ENCODE measurements around the gene NR0B2. TPM values are rescaled to one million over a fixed set of nuclear protein-coding genes. Genes with fewer than 3 reads are reported as not detected.

Gene NR0B2
- total RNA-seq, 1 experiment from 2014 or later = not detected

DNA sequence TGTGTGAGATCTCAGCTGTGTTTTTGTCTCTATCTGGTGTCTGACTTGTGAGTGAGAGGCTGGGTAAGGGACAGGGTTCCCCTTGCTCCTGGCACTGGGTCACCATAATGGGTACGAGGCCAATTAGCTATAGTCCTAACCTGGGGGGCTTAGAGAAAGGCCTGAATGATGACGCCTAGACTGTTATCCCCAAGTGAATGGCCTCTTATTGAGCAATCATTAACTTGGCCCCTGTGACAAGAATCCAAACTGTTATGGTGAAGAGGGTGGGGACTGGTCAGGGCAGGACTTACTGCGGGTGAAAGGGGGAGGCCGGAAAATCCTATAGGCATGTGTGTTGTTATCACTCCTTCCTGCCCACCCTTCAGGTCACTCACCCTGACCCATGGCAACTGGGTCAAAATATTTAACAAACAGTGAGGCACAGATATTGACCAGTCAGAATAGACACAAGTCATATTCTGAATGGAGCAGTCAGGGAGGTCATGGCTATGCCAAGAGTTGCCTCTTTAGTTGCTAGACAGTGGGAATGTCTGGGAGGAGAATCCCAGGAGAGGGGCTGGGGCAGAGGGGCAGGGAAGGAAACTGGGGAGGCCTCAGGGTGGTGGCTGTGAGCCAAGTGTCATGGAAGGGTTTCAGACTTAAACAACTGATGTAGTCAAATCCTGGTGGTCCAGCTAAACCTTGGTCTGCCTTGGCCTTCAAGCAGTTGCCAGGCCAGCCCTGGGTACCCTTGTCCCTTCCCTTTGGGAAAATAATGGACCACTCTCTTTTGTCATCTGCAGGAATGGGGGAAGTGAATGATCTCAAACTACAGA is 3.2 kb downstream of the NR0B2 start:
- BruUV-seq (replicated peaks) = no TSS peak
- ChIA-PET POLR2A (interaction anchor here (1.9 kb wide), 1 partner anchor 10 kb away, joined by 7 read pairs; the partner anchor contains the start of gene GPATCH3), CTCF (no interaction called here), RAD21 (ENCODE audit: low non-redundant PET in 1 of 2, low total read pairs in 2 of 2, uncharacterized antibody in 2 of 2, unreplicated experiment in 2 of 2) (no interaction called here)
- no peaks in the 10 kb centered on the region for H3K27me3 ChIP-seq (ENCODE audit: insufficient read depth, low read length)
- H3K4me3 ChIP-seq (replicated peaks in 1 of 2; ENCODE audit: low read depth in 1 of 2, low read length in 2 of 2) = no peak overlapping the region
- H3K27ac ChIP-seq (ENCODE audit: low read depth, low read length) = no peak overlapping the region
- no peak overlapping the region for H3K9ac ChIP-seq (ENCODE audit: low read length)
- H3K36me3 ChIP-seq (ENCODE audit: control insufficient read depth in 1 of 2, insufficient read depth in 2 of 2, low read length in 2 of 2) = no peaks in the 10 kb centered on the region
- TF ChIP-seq POLR2AphosphoS5 (IDR thresholded peaks at IDR 0.05; ENCODE audit: low read depth, low read length) (no peak), POLR2A (IDR thresholded peaks at IDR 0.05; ENCODE audit: borderline replicate concordance, extremely low read depth, insufficient read depth, insufficient read length) (no peak), ATF3 (IDR thresholded peaks at IDR 0.05) (no peak), SRF (IDR thresholded peaks at IDR 0.05; ENCODE audit: low read depth) (no peak), SIN3A (IDR thresholded peaks at IDR 0.05; ENCODE audit: low read depth) (no peak), TCF7L2 (IDR thresholded peaks at IDR 0.05; ENCODE audit: borderline replicate concordance, extremely low read depth, insufficient read depth, insufficient read length) (no peak), ZFX (IDR thresholded peaks at IDR 0.05) (no peak), SP1 (IDR thresholded peaks at IDR 0.05; ENCODE audit: low read depth) (no peak), YY1 (IDR thresholded peaks at IDR 0.05; ENCODE audit: extremely low read depth, insufficient replicate concordance, low read depth, low read length) (no peak), EZH2 (IDR thresholded peaks at IDR 0.05) (no peak)
- TF ChIP-seq, protein P1, sequence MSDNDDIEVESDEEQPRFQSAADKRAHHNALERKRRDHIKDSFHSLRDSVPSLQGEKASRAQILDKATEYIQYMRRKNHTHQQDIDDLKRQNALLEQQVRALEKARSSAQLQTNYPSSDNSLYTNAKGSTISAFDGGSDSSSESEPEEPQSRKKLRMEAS (IDR thresholded peaks at IDR 0.05) = no peak
- no peak overlapping the region for H3K4me2 ChIP-seq (ENCODE audit: low read length)
- no peaks in the 10 kb centered on the region for H3K9me3 ChIP-seq (ENCODE audit: control insufficient read depth in 1 of 2, insufficient read depth in 1 of 2, low read depth in 1 of 2, low read length in 2 of 2)
- ATAC-seq (no peak), DNase-seq (ENCODE audit: low read depth, low spot score) (no peak)
- H4K20me1 ChIP-seq (ENCODE audit: insufficient read depth) = no peaks in the 10 kb centered on the region
- H2AFZ ChIP-seq (ENCODE audit: low read depth, low read length, poor library complexity, severe bottlenecking) = no peak overlapping the region
- no peaks in the 10 kb centered on the region for H3K9me2 ChIP-seq (ENCODE audit: insufficient read depth)
- peaks cover 5 to 20% of the 10 kb centered on the region in 2 experiments; a peak in 3 of 4 replicates for H3K4me1 ChIP-seq (ENCODE audit: control insufficient read depth in 1 of 2, insufficient read depth in 2 of 2, low read length in 2 of 2)
- intact Hi-C loops (cut with micrococcal nuclease) = no loop called here
- no peaks in the 10 kb centered on the region for H3K79me2 ChIP-seq (ENCODE audit: insufficient read depth, low read length)
